Cardiac fibroblast (primary cell): ENCODE measurements around the gene OBSCN.

Experiments
- DNase-seq, 2 donors: peaks; one replicate each; pipeline versions ENCODE4 v3.0.0 to v3.0.0-alpha.2; 2010; ENCODE audit warnings: low read depth in 2 of 2
- H3K4me3 ChIP-seq, 2 donors: replicated peaks in 1 of 2; 1 replicate in 1 of 2; 2 replicates in 1 of 2; pipeline ENCODE4 v1.5.1; 2011; ENCODE audit warnings: low read depth in 2 of 2, low read length in 2 of 2, mild to moderate bottlenecking in 2 of 2, moderate library complexity in 1 of 2
- CTCF ChIP-seq: IDR thresholded peaks from one replicate; pipeline ENCODE4 v1.5.1; 2011; ENCODE audit warnings: low read depth, mild to moderate bottlenecking, low read length, inconsistent platforms

Gene OBSCN

GRCh38 chr1:228287541-228288425 lies 79.9 kb downstream of the OBSCN start:
- no peak for DNase-seq
- no peak for TF ChIP-seq CTCF
- H3K4me3 ChIP-seq, result no peak overlapping the region

DNA sequence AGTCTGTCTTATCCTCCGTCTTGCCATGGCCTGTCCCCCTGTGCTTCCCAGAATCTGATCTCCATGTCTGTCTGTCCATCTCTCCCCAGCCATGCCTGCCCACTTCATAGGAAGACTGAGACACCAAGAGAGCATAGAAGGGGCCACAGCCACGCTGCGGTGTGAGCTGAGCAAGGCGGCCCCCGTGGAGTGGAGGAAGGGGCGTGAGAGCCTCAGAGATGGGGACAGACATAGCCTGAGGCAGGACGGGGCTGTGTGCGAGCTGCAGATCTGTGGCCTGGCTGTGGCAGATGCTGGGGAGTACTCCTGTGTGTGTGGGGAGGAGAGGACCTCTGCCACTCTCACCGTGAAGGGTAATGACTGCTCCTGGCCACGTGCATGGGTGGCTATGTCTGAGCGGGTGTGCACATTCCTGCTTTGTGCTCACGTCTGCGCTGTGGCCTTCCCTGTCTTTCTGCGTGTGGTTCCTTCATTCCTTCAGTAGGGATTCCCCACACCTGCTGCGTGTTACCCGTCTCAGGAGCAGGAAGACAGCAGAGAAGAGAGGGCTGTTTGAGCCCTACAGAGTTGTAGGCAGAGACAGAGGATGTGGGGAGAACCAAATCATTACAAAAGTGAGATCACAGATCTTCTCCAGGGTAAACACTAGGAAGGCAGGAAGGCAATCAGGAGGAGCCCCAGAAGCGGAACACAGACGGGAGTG lies 80.8 kb downstream of the OBSCN start:
- H3K4me3 ChIP-seq, result no peak overlapping the region
- DNase-seq, result no peak
- no peak for TF ChIP-seq CTCF

- no peak for TF ChIP-seq CTCF
- no peak for DNase-seq
- no peak overlapping the region for H3K4me3 ChIP-seq
Measured at GRCh38 chr1:228289239-228289849, 81.5 kb downstream of the OBSCN start.

DNA sequence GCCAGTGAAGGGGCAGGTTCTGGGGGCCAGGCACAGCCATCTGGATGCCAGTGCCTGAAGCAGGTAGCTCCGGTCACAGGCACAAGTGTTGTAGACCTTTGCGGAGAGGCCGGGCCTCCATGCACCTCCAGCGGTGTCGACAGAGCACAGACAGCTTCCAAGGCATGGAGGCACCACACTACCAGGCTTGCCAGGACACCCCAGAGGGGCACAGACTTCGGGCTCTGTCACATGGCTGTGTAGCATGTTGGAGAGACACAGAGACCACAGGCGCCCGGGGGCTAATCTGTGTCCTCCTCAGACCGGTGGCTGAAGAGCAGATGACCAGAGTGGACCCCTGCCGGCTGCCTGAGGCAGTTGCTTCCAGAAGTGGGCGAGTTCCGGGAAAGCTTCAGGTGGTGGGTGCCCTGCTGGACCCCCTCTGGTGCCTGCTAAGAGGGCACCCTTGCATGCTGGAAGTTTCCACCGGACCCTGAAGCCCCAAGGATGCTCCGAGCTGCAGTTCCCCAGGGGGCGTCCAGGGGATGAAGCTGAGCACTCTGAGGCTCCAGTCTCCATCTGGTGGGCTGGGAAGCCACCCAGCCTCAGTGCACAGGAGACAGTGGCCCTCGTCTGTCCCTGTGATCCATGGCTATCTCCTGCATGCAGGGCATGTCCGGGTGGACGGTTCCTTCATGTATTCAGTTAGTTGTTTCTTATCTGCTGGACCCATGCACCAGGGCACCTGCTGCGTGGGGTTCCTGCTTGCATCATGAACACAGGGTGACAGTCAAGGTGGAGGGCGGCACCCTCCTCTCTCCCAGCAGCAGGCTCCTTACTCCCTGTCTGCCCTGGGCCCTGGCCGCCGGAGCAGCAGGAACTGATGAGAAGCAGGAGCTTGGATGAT lies 82.4 kb downstream of the OBSCN start:
- no peak for TF ChIP-seq CTCF
- no peak overlapping the region for H3K4me3 ChIP-seq
- DNase-seq, result no peak

DNA sequence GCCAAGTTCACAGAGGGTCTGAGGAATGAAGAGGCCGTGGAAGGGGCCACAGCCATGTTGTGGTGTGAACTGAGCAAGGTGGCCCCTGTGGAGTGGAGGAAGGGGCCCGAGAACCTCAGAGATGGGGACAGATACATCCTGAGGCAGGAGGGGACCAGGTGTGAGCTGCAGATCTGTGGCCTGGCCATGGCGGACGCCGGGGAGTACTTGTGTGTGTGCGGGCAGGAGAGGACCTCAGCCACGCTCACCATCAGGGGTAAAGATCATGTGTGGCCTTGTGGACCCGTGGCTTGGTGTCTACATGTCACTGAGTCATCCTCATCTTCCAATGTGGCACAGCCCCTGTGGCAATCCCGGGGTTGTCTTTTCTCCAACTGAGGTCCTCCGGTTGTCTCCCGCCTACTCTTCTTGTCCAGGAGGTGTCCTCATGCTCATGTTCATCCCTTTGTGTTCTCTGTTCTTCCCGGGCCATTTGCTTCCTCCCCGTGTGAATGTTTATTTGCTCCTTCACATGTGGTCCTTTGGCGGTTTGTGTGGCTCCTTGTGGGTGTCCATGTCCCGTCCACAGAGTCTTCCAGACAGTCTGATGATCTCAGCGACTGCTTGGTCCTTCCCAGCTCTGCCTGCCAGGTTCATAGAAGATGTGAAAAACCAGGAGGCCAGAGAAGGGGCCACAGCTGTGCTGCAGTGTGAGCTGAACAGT lies 84.2 kb downstream of the OBSCN start:
- H3K4me3 ChIP-seq, result no peak overlapping the region
- DNase-seq, result no peak
- no peak for TF ChIP-seq CTCF

- DNase-seq, result no peak
- no peak for TF ChIP-seq CTCF
- H3K4me3 ChIP-seq, result no peak overlapping the region
Measured at GRCh38 chr1:228292609-228292911, 84.7 kb downstream of the OBSCN start.
